Activated gamma-delta T cell (primary cell): ENCODE data around the gene NPBWR2.

ENCODE experiments used
- DNase-seq: peaks from one replicate; lab custom pipeline; 2025; lab: John Stamatoyannopoulos, UW

Gene NPBWR2

GRCh38 chr20:64083804-64084684 is 23.3 kb downstream of the NPBWR2 start, which contains the start of gene LKAAEAR1:
Gene LKAAEAR1 (minus strand): TSS chr20:64084398. CDS start chr20:64084219, 179 bp downstream.
- DNase-seq: no peak

GRCh38 chr20:64083378-64083803 is 24.0 kb downstream of the NPBWR2 start:
- peak; percentile 41 for DNase-seq

GRCh38 chr20:64082820-64083377 is 24.5 kb downstream of the NPBWR2 start:
- no peak for DNase-seq

GRCh38 chr20:64082126-64082731 is 25.1 kb downstream of the NPBWR2 start:
- no peak for DNase-seq

- no peak for DNase-seq
Observed at GRCh38 chr20:64081624-64081964, 25.8 kb downstream of the NPBWR2 start.

GRCh38 chr20:64080813-64081623 is 26.3 kb downstream of the NPBWR2 start:
- DNase-seq: no peak

- DNase-seq: peak; percentile 42
Observed at GRCh38 chr20:64080013-64080812, 27.2 kb downstream of the NPBWR2 start, which contains the start of gene OPRL1. Gene OPRL1 (plus strand): TSS chr20:64080082. CDS start chr20:64092721, 12,639 bp downstream.

- DNase-seq: peak; percentile 54
Observed at GRCh38 chr20:64079273-64080012, 27.9 kb downstream of the NPBWR2 start, which contains the start of gene RGS19. Gene RGS19 (minus strand): TSS chr20:64079518. CDS start chr20:64076886, 2,632 bp downstream.

- no peak for DNase-seq
Observed at GRCh38 chr20:64078934-64079272, 28.5 kb downstream of the NPBWR2 start.

- DNase-seq: peak; percentile 42
Observed at GRCh38 chr20:64077876-64078551, 29.4 kb downstream of the NPBWR2 start.

GRCh38 chr20:64077541-64077875 is 29.9 kb downstream of the NPBWR2 start:
- no peak for DNase-seq

GRCh38 chr20:64077094-64077493 is 30.3 kb downstream of the NPBWR2 start:
- DNase-seq: no peak

GRCh38 chr20:64076061-64076997 is 31.0 kb downstream of the NPBWR2 start:
- no peak for DNase-seq

- no peak for DNase-seq
Observed at GRCh38 chr20:64075556-64075955, 31.8 kb downstream of the NPBWR2 start.

GRCh38 chr20:64074963-64075362 is 32.4 kb downstream of the NPBWR2 start:
- DNase-seq: no peak

- no peak for DNase-seq
Observed at GRCh38 chr20:64074184-64074789, 33.1 kb downstream of the NPBWR2 start.

GRCh38 chr20:64073476-64074183 is 33.7 kb downstream of the NPBWR2 start:
- DNase-seq: no peak
